ENCODE data around the gene C14orf132. TPM values are rescaled to one million over a fixed set of nuclear protein-coding genes. Genes with fewer than 3 reads are reported as not detected.

The C14orf132 gene
- total and polyA plus RNA-seq, 9 of the 15 experiments (the other 6 are each of a cell fraction or from before 2014, with no cell fraction given) = not detected

- intact Hi-C loops (cut with micrococcal nuclease) = no loop called here
- Histone ChIP-seq H3K27ac (ENCODE audit: extremely low read depth, low read depth, low read length) (no peak overlapping the region), H3K9me1 (ENCODE audit: control insufficient read depth, insufficient read depth, low read length) (no peaks in the 10 kb centered on the region), H3K79me2 (ENCODE audit: control insufficient read depth, insufficient read depth, low read length) (no peaks in the 10 kb centered on the region), H3K9me3 (replicated peaks; ENCODE audit: control insufficient read depth, insufficient read depth, low read depth, low read length) (no peaks in the 10 kb centered on the region), H4K20me1 (replicated peaks; ENCODE audit: control insufficient read depth, insufficient read depth, low read length) (no peaks in the 10 kb centered on the region), H3K36me3 (ENCODE audit: control insufficient read depth, insufficient read depth, low read length) (no peaks in the 10 kb centered on the region), H2AFZ (ENCODE audit: low read depth, low read length) (no peak overlapping the region), H3K4me2 (ENCODE audit: insufficient read depth, low read length) (no peak overlapping the region), H3K4me1 (replicated peaks in 1 of 2; ENCODE audit: control insufficient read depth in 2 of 2, insufficient read depth in 2 of 2, low read length in 2 of 2) (no peaks in the 10 kb centered on the region), H3K27me3 (ENCODE audit: control insufficient read depth in 2 of 2, insufficient read depth in 2 of 2, low read length in 2 of 2) (no peaks in the 10 kb centered on the region), H3K4me3 (no peak overlapping the region), H3K9ac (ENCODE audit: insufficient read depth in 1 of 2, low read depth in 2 of 2, low read length in 2 of 2) (no peak overlapping the region)
- TF ChIP-seq CTCF (IDR thresholded peaks at IDR 0.05 in 2 of 3, conservative IDR thresholded peaks at IDR 0.05 in 1 of 3; ENCODE audit: insufficient read depth in 2 of 3, low read depth in 1 of 3, low read length in 3 of 3) = 0 out of 6 replicates have a peak, but pooled peaks of 1 of the 3 experiments have one; percentile 13
- no peak for TF ChIP-seq THRB (CRISPR knock-in tag; conservative IDR thresholded peaks at IDR 0.05)
- no peak for TF ChIP-seq GTF2E2 (tag; IDR thresholded peaks at IDR 0.05)
- TF ChIP-seq RAD21 (CRISPR knock-in tag; conservative IDR thresholded peaks at IDR 0.05 in 1 of 2, IDR thresholded peaks at IDR 0.05 in 1 of 2) = peak in 1 of 2 experiments; percentile 37; a peak in 2 of 4 replicates
- no TSS peak for BruUV-seq (replicated peaks)
- ChIA-PET CTCF (ENCODE audit: low intra/inter-chr PET ratio) (no interaction called here), POLR2A (no interaction called here)
- ATAC-seq (no peak), FAIRE-seq (no peak), DNase-seq (ENCODE audit: extremely low read depth in 1 of 4, low spot score in 3 of 4) (no peak)
- WGBS (ENCODE audit: insufficient coverage, low coverage, missing lambda C conversion rate) = 0% methylated on average over 1 of the region's 1 CpG
- in situ Hi-C loops (cut with MboI) = no loop called here
Observed at GRCh38 chr14:95998656-95999055, 40.5 kb upstream of the C14orf132 start.
